ENCODE data around the gene ACSBG1. TPM values are rescaled to one million over a fixed set of nuclear protein-coding genes. Genes with fewer than 3 reads are reported as not detected.

Gene ACSBG1
- total and polyA plus RNA-seq, 2 of the 8 experiments (the other 6 are each of a cell fraction or from before 2014, with no cell fraction given): 5.4 to 7.1 TPM

DNA sequence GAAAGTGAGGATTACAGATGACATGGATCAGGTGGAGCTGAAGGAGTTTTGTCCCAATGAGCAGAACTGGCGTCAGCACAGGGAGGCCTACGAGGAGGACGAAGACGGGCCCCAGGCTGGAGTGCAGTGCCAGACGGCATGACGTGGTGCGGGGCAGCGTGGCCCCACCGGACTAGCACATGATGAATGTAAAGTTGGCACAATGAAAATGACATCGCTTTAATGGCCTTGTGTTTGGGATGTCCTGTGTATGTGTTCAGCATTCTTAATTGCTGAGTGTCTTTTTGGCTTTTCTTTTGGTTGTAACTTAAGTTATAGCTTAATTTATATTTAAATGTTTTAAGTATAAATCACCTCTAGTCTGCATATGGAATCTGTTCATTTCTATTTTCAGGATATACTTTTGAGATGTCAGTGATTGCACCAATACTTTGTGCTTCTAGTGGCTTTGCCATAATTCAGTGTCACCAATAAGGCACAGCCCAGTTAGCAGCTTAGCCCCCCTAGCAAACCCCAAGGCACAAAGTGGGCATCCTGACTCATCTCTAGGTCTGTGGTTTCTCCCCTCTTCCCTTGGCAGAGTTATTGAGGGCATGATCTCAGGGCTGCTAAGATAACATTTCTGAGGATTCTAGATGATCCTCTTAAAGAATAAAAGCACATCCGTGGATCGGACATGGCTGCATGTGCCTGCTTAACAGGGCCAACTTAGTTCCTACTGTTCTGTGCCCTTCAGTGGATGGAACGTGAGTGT, 46.1 kb upstream of the ACSBG1 start (continued):
- no peak for TF ChIP-seq CHD7 (IDR thresholded peaks at IDR 0.05; ENCODE audit: insufficient replicate concordance, low read length)
- TF ChIP-seq GTF2F1 (IDR thresholded peaks at IDR 0.05; ENCODE audit: borderline replicate concordance, low read depth, low read length): no peak
- TF ChIP-seq SUZ12 (IDR thresholded peaks at IDR 0.05; ENCODE audit: low read length): no peak
- TF ChIP-seq SP4 (IDR thresholded peaks at IDR 0.05; ENCODE audit: low read length): no peak
- TF ChIP-seq SIX5 (IDR thresholded peaks at IDR 0.05; ENCODE audit: low read depth, low read length): no peak
- TF ChIP-seq, protein P1, sequence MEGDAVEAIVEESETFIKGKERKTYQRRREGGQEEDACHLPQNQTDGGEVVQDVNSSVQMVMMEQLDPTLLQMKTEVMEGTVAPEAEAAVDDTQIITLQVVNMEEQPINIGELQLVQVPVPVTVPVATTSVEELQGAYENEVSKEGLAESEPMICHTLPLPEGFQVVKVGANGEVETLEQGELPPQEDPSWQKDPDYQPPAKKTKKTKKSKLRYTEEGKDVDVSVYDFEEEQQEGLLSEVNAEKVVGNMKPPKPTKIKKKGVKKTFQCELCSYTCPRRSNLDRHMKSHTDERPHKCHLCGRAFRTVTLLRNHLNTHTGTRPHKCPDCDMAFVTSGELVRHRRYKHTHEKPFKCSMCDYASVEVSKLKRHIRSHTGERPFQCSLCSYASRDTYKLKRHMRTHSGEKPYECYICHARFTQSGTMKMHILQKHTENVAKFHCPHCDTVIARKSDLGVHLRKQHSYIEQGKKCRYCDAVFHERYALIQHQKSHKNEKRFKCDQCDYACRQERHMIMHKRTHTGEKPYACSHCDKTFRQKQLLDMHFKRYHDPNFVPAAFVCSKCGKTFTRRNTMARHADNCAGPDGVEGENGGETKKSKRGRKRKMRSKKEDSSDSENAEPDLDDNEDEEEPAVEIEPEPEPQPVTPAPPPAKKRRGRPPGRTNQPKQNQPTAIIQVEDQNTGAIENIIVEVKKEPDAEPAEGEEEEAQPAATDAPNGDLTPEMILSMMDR (IDR thresholded peaks at IDR 0.05; ENCODE audit: control extremely low read depth in 1 of 3, insufficient read depth in 1 of 3, low read depth in 1 of 3, low read length in 3 of 3): no peak
- no peak for TF ChIP-seq SIRT6 (IDR thresholded peaks at IDR 0.05; ENCODE audit: low read length)
- TF ChIP-seq BRCA1 (IDR thresholded peaks at IDR 0.05; ENCODE audit: low read depth, low read length): no peak

Measured in H1 (cell line).